Right atrium auricular region (tissue), 2 donors: Measurements from ENCODE around the gene NTRK1. TPM values are rescaled to one million over a fixed set of nuclear protein-coding genes. Genes with fewer than 3 reads are reported as not detected.

Experiments used
- DNase-seq: peaks from one replicate; pipeline ENCODE4 v3.0.0-alpha.2; 2019; ENCODE audit warnings: low spot score
- H3K27ac ChIP-seq, 2 donors: fragments of 200-600 bp; sonication (generic); 1 replicate in 1 of 2; 2 replicates in 1 of 2; pipeline ENCODE4 v1.5.1; 2016 to 2019
- H3K27me3 ChIP-seq, 2 donors: fragments of 200-600 bp; sonication (generic); one replicate each; pipeline versions ENCODE4 v1.5.1 to v1.6.0; 2017 to 2019
- H3K36me3 ChIP-seq: fragments of 200-600 bp; sonication (generic); one replicate; pipeline ENCODE4 v1.5.1; 2016
- H3K4me1 ChIP-seq, 2 donors: fragments of 200-600 bp; sonication (generic); one replicate each; pipeline versions ENCODE4 v1.5.1 to v1.6.0; 2017 to 2019
- H3K4me3 ChIP-seq, 2 donors: fragments of 200-600 bp; sonication (generic); 1 replicate in 1 of 2; 2 replicates in 1 of 2; pipeline ENCODE4 v1.5.1; 2017 to 2019; ENCODE audit warnings: mild to moderate bottlenecking in 1 of 2, moderate library complexity in 1 of 2
- H3K9me3 ChIP-seq, 2 donors: fragments of 200-600 bp; sonication (generic); one replicate each; pipeline ENCODE4 v1.5.1; 2019
- total RNA-seq, 2 donors: library from RNA; depleted of rRNA; stranded (reverse); fragments of >200 nt; gene quantifications; one replicate each; pipeline ENCODE4 v1.1.0, GENCODE V29; 2016
- TF ChIP-seq, protein P1 (sequence below), 2 donors: fragments of 200-600 bp; sonication (generic); IDR thresholded peaks; one replicate each; pipeline ENCODE4 v1.5.1; 2019; ENCODE audit warnings: antibody characterized with exemption in 2 of 2

Gene NTRK1
- total RNA-seq, 2 donors from 2014 or later = 0.43 to 1.7 TPM

DNA sequence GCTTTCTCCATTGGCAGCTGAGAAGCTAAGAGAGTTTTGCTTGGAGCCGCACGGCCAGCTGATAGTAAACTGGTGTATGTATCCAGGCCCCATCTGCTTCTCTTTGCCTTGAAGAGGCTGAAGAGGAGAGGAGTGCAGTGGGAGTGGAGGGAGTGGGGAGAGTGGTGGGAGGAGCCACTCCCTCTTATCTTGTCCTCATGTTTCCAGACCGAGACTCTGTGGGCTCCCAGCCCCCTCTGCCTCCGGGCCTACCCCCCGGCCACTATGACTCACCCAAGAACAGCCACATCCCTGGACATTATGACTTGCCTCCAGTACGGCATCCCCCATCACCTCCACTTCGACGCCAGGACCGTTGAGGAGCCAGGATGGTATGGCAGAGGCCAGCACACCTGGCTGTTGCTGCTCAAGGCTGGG lies 53.8 kb downstream of the NTRK1 start:
- no peaks in the 10 kb centered on the region for H3K27me3 ChIP-seq
- peaks cover 0 to 6% of the 10 kb centered on the region in 2 donors for H3K9me3 ChIP-seq
- no peak overlapping the region for H3K27ac ChIP-seq
- no peak for DNase-seq
- no peaks in the 10 kb centered on the region for H3K4me1 ChIP-seq
- TF ChIP-seq, protein P1, sequence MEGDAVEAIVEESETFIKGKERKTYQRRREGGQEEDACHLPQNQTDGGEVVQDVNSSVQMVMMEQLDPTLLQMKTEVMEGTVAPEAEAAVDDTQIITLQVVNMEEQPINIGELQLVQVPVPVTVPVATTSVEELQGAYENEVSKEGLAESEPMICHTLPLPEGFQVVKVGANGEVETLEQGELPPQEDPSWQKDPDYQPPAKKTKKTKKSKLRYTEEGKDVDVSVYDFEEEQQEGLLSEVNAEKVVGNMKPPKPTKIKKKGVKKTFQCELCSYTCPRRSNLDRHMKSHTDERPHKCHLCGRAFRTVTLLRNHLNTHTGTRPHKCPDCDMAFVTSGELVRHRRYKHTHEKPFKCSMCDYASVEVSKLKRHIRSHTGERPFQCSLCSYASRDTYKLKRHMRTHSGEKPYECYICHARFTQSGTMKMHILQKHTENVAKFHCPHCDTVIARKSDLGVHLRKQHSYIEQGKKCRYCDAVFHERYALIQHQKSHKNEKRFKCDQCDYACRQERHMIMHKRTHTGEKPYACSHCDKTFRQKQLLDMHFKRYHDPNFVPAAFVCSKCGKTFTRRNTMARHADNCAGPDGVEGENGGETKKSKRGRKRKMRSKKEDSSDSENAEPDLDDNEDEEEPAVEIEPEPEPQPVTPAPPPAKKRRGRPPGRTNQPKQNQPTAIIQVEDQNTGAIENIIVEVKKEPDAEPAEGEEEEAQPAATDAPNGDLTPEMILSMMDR (IDR thresholded peaks at IDR 0.05) = no peak
- H3K36me3 ChIP-seq = peaks cover 32% of the 10 kb centered on the region
- H3K4me3 ChIP-seq = no peak overlapping the region

DNA sequence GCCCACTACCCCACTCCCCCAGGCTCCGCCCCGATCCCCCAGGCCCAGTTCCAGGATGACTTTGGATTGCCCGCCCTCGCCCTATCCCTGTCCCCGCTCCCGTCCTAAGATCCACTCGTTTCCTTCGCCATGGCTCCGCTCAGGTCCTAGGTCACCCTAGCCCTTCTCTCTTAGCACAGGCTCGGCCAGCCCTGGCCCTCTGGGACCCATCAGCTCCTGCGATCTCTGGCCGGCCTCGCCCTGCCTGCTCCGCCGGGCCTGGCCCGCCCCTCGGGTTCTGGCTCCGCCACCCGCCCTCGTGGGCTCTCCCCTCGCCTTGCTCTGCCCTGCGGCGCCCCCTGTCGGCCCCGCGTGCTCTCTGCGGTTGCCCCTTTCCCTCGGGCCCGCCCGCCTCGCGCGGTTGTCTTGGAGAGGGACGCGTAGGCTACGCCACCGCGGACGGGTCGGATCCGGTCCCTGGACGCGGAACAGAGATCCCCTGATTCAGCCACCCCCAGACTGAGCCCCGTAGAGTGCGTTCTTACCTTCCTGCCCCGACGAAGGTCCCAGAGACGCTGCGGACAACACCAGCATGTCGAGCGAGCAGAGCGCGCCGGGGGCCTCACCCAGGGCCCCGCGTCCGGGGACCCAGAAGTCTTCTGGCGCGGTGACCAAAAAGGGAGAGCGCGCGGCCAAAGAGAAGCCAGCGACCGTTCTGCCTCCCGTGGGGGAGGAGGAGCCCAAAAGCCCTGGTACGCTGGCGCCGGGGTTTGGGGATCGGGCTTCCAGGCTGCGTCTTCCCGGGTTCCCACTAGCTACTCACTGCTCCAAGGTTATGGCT lies 59.8 kb downstream of the NTRK1 start, which contains the start of gene LRRC71:
LRRC71 (plus strand) TSS at position 400 of the 820 bp plus-strand sequence; CDS start at position 572, 172 bp downstream.
- H3K27me3 ChIP-seq = peaks cover 11 to 29% of the 10 kb centered on the region in 2 donors
- TF ChIP-seq, protein P1 (IDR thresholded peaks at IDR 0.05) = peak; percentile 74 to 95
- peak within 1 kb of the TSS in 1 of 2 donors; percentile 33 for H3K4me3 ChIP-seq

DNA sequence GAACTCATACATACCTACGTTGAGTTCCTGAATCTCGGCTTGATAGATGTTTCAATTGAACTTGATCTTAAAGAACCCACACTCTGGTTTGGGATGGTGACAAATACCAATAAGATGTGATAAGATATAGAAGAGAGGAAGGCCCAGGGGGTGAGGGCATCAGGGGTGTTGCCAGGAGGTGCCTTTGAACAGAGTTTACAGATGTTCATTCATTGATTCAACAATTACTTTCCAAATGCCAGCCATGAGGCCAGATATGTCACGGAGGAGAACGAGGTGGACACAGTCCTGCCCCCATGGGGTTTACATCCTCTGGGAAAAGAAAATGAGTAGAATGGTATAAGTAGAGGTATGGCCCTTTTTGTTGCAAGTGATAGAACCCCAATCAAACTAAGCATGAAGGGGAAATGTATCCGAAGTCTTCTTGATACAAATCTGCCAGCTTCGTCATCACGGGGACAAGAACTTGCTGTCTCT lies 60.4 kb downstream of the NTRK1 start:
- TF ChIP-seq, protein P1 (IDR thresholded peaks at IDR 0.05) = no peak
- H3K4me3 ChIP-seq = no peak overlapping the region
- peaks cover 13 to 29% of the 10 kb centered on the region in 2 donors for H3K27me3 ChIP-seq
- no peak for DNase-seq
- H3K36me3 ChIP-seq = no peaks in the 10 kb centered on the region
- H3K27ac ChIP-seq = no peak overlapping the region
- H3K9me3 ChIP-seq = peaks cover 0 to 6% of the 10 kb centered on the region in 2 donors
- H3K4me1 ChIP-seq = peaks cover 0 to 26% of the 10 kb centered on the region in 2 donors

More for the DNA sequence above, 59.8 kb downstream of the NTRK1 start, which contains the start of gene LRRC71:
- H3K9me3 ChIP-seq = peaks cover 0 to 6% of the 10 kb centered on the region in 2 donors
- peak; percentile 77 for DNase-seq
- peaks cover 2% of the 10 kb centered on the region for H3K36me3 ChIP-seq
- H3K4me1 ChIP-seq = peaks cover 0 to 26% of the 10 kb centered on the region in 2 donors
- H3K27ac ChIP-seq = no peak within 1 kb of the TSS

DNA sequence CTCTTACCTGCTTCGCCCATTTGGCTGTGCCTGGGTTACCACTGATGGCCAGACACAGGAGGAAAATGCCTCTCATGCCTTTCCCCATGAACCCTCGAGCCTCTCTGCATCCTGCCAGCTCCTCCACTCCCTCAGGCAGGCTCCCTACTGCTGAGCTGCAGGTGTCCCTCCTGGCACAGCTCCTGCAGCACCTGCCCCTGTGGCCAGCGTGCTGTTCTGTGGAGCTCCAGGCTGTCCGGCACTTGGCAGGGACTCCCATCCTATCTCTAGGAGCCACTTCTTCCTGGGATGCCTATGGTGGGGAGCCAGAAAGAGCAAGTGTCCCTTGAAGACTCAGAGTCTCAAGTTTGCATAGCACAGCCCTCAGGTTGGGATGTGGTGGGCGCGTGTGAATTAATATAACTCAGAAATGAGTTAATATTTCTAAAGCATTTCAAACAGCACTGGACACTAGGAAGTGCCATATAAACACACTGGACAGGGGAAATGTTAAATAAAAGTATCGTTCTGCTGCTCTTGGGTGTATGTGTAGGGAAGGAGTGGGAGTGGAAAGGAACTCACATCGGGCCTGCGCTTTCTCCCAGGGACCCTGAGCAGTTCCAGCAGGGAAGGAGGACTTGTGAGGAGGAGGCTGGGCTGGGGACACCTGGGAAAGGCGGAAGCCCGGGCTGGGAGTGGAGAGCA lies 62.5 kb downstream of the NTRK1 start:
- no peaks in the 10 kb centered on the region for H3K36me3 ChIP-seq
- peaks cover 20 to 29% of the 10 kb centered on the region in 2 donors for H3K27me3 ChIP-seq
- DNase-seq = no peak
- TF ChIP-seq, protein P1 (IDR thresholded peaks at IDR 0.05) = no peak
- H3K4me1 ChIP-seq = peaks cover 0 to 35% of the 10 kb centered on the region in 2 donors
- no peak overlapping the region for H3K27ac ChIP-seq
- no peak overlapping the region for H3K4me3 ChIP-seq
- peaks cover 0 to 3% of the 10 kb centered on the region in 2 donors for H3K9me3 ChIP-seq

DNA sequence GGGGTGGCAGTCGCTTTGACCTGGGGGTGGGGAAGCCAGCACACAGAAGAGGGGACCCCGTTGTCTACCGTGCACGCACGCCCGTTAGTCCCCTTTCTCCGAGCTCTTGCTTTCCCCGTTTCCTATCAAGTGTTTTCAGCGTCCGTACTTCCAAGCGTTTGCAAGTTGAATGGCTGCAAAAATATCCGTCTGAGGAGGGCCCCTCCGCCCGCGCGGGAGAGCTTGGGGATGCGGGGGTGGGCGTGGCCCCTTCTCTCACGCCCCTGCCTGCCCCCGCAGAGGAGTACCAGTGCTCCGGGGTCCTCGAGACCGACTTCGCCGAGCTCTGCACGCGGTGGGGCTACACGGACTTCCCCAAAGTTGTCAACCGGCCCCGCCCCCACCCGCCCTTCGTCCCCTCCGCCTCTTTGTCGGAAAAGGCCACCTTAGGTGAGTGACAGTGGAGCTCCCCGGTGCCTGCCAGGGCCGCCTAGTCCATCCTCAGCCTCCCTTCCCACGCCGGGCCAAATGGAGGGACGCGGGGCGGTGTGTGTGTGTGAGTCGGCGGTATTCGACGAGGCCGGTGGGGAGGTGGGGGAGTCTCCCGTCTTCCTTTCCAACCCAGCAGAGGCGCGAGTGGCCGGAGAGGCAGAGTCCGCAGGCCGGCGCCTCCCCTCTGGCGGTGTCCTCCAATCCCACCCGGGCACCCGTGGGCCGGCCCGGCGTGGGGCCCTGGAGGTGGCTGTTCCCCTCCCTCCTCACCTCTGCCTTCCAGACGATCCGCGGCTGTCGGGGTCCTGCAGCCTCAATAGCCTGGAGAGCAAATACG lies 63.2 kb downstream of the NTRK1 start:
- no peak for DNase-seq
- H3K27me3 ChIP-seq = peaks cover 20 to 29% of the 10 kb centered on the region in 2 donors
- peaks cover 0 to 35% of the 10 kb centered on the region in 2 donors for H3K4me1 ChIP-seq
- TF ChIP-seq, protein P1 (IDR thresholded peaks at IDR 0.05) = no peak
- peak overlapping the region in 1 of 2 donors; percentile 28 for H3K4me3 ChIP-seq
- no peaks in the 10 kb centered on the region for H3K36me3 ChIP-seq
- H3K27ac ChIP-seq = no peak overlapping the region
- no peaks in the 10 kb centered on the region for H3K9me3 ChIP-seq
